HG02571 (cell line): ENCODE results near the gene SERPINB5.
"Not testable (repeated sequence)": the region's sequence is repeated elsewhere in the genome, so short reads cannot be mapped to it uniquely, and the experiment has no call there.

ENCODE experiments used
- ATAC-seq: cut with Tn5 transposase; IDR thresholded peaks from one replicate; pipeline ENCODE4 v1.9.1; 2021; ENCODE audit warnings: mild to moderate bottlenecking, moderate library complexity; ENCODE audit not compliant: unreplicated experiment

The SERPINB5 gene

DNA sequence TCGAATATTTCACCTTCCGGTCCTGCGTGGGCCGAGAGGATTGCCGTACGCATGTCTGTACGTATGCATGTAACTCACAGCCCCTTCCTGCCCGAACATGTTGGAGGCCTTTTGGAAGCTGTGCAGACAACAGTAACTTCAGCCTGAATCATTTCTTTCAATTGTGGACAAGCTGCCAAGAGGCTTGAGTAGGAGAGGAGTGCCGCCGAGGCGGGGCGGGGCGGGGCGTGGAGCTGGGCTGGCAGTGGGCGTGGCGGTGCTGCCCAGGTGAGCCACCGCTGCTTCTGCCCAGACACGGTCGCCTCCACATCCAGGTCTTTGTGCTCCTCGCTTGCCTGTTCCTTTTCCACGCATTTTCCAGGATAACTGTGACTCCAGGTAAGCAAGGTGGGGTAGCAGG, at the start of gene SERPINB5:
TSS of gene SERPINB5 (plus strand) at position 291 of the 400 bp plus-strand sequence. CDS start 7,471 bp downstream, outside the sequence.
- no peak for ATAC-seq

GRCh38 chr18:63427558-63427957, 49.2 kb upstream of the SERPINB5 start:
- ATAC-seq, result no peak

GRCh38 chr18:63430526-63430925, 46.2 kb upstream of the SERPINB5 start:
- ATAC-seq, result no peak

GRCh38 chr18:63431180-63431579, 45.6 kb upstream of the SERPINB5 start:
- no peak for ATAC-seq

- no peak for ATAC-seq
Measured at GRCh38 chr18:63433334-63433866, 43.4 kb upstream of the SERPINB5 start.

DNA sequence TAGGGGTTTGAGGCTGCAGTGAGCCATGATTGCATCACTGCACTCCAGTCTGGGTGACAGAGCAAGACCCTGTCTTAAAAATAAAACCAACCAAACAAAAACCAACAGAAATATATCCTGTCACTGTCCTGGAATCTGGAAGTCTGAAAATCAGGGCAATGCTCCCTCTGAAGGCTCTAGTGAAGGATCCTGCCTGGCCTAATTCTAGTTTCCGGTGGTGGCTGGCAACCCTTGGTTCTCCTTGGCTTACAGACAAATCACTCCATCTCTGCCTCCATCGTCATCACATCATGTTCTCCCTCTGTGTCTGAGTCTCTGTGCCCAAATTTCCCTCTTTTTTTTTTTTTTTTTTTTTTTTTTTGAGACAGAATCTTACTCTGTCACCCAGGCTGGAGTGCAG, 38.6 kb upstream of the SERPINB5 start:
- no peak for ATAC-seq

GRCh38 chr18:63439334-63439733, 37.4 kb upstream of the SERPINB5 start:
- no peak for ATAC-seq

DNA sequence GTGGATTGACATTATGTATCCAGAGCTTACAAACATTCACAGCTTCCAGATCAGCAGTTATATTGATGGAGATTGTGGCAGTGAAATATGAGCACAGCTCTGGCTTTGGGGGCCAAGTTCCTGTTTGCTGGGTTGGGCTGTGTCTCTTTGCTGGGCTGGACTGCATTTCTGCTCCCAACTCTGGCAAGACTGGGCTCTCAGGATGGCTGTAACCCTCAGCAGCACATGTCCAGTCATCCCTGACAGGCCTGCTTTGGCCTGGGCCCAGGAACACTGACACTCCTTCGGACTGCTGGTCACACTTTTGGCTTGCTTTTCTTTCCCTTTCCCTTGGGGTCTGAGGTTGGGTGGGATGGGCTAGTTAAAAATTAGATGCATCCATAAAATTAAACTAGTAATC, 36.5 kb upstream of the SERPINB5 start:
- no peak for ATAC-seq

DNA sequence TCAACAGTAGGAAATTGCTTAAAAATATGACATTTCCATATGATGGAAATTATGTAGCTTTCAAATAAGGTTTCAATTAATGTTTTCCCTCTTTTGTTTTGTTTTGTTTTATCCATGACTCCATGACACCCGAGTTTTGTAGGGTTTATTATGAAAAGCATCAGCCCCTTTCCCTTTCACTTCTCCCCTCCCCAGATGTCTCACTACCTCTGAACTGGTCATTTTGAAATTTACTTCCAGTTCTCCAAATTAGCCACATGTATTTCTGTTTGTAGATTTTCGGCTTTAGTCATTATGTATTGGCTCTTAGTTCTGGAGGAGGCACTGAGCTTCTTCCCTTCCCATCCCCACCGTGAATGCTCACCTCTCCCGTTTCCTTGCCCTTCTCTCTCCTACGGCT, 35.9 kb upstream of the SERPINB5 start:
- no peak for ATAC-seq

DNA sequence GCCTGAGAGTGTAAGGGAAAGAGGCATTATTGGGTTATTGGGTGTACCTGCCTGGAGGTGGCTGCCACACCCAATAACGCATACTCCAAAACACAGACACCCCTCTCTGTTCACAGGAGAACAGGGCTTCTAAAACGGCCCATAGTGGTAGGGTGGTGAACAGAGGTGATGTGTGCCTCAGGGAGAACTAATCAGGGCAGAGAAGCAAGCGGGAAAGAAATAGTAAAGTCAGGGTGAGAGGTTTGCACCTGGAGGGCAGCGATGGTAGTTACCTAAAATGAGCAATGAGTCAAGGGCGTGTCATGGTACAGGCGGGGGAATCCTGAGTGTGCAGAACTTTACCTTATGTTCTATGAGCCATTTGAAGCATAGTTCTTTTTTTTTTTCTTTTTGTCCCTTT, 32.9 kb upstream of the SERPINB5 start:
- ATAC-seq, result no peak

DNA sequence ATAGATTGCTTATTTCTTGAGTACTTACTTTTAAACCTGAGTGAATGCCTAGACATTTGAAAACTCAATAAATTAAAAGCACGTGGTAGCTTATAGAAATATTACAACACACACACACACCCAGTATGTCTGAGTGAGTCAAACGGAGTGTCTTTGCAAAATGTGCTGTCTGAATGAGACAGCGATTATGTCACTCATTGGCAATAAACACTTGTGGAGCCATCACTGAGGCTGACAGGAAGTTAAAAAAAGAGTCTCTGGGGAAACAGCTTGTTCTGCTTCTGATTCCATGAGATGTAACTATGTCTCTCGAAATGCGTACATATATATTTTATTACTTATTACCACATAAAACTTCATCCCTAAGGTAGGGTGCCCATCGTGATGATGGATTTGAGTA, 32.2 kb upstream of the SERPINB5 start:
- no peak for ATAC-seq

DNA sequence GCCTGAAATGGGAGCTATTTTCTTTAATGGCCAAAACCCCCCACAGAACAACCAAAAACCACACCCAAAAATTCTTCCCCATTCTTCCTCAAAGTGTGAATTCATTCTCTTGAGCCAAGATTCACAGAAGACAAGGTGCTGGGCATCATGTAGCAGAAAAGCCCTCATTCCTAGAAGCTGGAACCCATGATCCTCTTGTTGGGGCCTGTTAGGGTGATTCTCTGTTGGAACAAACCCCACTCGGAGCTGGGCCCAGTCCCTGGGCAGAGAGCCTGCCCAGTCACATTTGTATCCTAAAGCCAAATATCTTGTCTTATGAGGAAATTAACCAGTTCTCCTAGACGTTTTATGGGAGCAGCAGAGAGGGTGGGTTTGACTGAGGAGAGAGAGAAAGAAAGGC, 31.7 kb upstream of the SERPINB5 start:
- no peak for ATAC-seq

GRCh38 chr18:63446266-63446665, 30.5 kb upstream of the SERPINB5 start:
- ATAC-seq, result no peak

DNA sequence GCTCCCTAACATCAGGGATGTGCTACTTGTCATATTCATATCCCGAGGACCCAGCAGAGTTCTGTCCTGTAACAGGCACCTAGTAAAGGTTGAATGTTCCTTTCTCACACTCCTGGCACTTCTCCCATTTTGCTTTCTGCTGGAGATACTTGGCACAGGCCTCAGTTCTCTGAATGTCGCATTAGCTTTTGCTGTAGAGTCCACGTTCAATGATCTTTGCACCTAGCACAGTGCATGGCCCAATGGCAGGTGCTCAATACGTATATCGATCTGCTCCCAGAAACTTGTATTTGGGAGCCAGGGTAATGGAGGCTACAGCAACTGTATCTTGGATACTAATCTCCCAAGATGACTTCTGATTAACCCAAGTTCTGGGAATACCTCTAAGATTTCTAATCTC, 29.7 kb upstream of the SERPINB5 start:
- no peak for ATAC-seq

GRCh38 chr18:63449426-63449825, 27.3 kb upstream of the SERPINB5 start:
- no peak for ATAC-seq

GRCh38 chr18:63451799-63452660, 24.7 kb upstream of the SERPINB5 start:
- ATAC-seq, result no peak

- not testable (repeated sequence) for ATAC-seq
Measured at GRCh38 chr18:63452751-63453150, 24.0 kb upstream of the SERPINB5 start.

GRCh38 chr18:63454497-63454896, 22.3 kb upstream of the SERPINB5 start:
- no peak for ATAC-seq

- ATAC-seq, result no peak
Measured at GRCh38 chr18:63457977-63458376, 18.8 kb upstream of the SERPINB5 start.

DNA sequence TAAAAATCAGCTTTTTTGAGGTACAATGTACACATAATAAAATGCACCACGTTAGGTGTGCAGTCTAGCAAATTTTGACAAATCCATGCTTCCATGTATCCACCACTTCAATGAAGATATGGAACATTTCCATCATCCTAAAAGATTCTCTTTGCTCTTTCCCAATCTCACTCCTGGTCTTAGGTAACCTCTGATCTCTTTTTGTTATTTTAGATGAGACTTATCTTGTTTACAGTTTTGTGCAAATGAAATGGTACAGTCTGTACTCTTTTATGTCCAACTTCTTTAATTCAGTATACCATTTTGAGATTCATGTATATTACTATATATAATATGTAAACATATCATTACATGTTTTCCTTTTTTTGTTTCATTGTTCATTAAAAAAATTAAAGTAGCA, 16.3 kb upstream of the SERPINB5 start:
- ATAC-seq, result no peak

- ATAC-seq, result no peak
Measured at GRCh38 chr18:63464434-63464833, 12.3 kb upstream of the SERPINB5 start.

DNA sequence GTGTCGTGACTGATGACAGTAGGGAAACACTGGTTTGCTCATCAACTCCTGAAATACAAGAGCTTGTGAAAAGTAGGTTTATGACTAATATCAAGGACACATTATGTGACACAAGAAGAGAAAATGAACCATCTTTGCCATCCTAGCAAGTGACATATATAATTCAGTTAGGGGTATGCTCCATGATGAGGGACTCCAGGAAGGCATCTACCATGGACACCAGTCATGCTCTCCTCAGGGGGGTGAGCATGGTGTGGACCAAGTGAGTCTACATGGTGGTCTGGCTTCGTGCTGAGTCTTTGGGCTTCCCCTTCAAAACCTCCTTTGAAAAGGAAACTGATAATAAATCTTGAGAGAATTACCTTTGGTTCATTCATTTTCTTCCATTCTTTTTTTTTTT, 11.7 kb upstream of the SERPINB5 start:
- ATAC-seq, result no peak

- ATAC-seq, result no peak
Measured at GRCh38 chr18:63467699-63468098, 9.1 kb upstream of the SERPINB5 start.
